T1000 (cell line): Measurements from ENCODE around the gene TEX13A.

Experiments
- DNase-seq: peaks from one replicate; lab custom pipeline; 2025; ENCODE audit warnings: mixed read lengths; lab: John Stamatoyannopoulos, UW

TEX13A gene

GRCh38 chrX:105173071-105173470 lies 47.4 kb downstream of the TEX13A start:
- no peak for DNase-seq
